Lung (tissue), 12 donors: Measurements from ENCODE around the gene PRR5. TPM values are rescaled to one million over a fixed set of nuclear protein-coding genes. Genes with fewer than 3 reads are reported as not detected.

Source experiments
- ATAC-seq: fragments of 200-7000 bp; cut with Tn5 transposase; one replicate; pipeline ENCODE4 v1.9.1; 2020; ENCODE audit warnings: moderate number of reproducible peaks; ENCODE audit not compliant: insufficient read depth, low FRiP score
- DNase-seq, 3 donors: peaks; one replicate each; pipeline ENCODE4 v3.0.0-alpha.2; 2013 to 2017
- H3K27ac ChIP-seq, 2 donors: one replicate each; pipeline ENCODE4 v1.5.1; 2013; ENCODE audit warnings: mild to moderate bottlenecking in 2 of 2, moderate library complexity in 2 of 2, control low read depth in 1 of 2, inconsistent platforms in 1 of 2, low read depth in 1 of 2, low read length in 1 of 2
- H3K27me3 ChIP-seq, 3 donors: one replicate each; pipeline ENCODE4 v1.5.1; 2013; ENCODE audit warnings: low read length in 2 of 3; ENCODE audit not compliant: control insufficient read depth in 3 of 3, insufficient read depth in 3 of 3
- H3K36me3 ChIP-seq, 4 donors: one replicate each; pipeline ENCODE4 v1.5.1; 2013; ENCODE audit warnings: low read length in 4 of 4, mild to moderate bottlenecking in 1 of 4, moderate library complexity in 1 of 4; ENCODE audit not compliant: control insufficient read depth in 4 of 4, insufficient read depth in 4 of 4
- H3K4me1 ChIP-seq, 5 donors: one replicate each; pipeline ENCODE4 v1.5.1; 2013; ENCODE audit warnings: low read length in 5 of 5, mild to moderate bottlenecking in 2 of 5, moderate library complexity in 1 of 5; ENCODE audit not compliant: control insufficient read depth in 5 of 5, insufficient read depth in 5 of 5
- H3K4me3 ChIP-seq: one replicate; pipeline ENCODE4 v1.5.1; 2013; ENCODE audit warnings: mild to moderate bottlenecking, control low read depth, moderate library complexity
- H3K9ac ChIP-seq, 2 donors: one replicate each; pipeline ENCODE4 v1.5.1; 2013; ENCODE audit warnings: low read length in 2 of 2, control low read depth in 1 of 2; ENCODE audit not compliant: insufficient read depth in 1 of 2
- H3K9me3 ChIP-seq, 4 donors: one replicate each; pipeline ENCODE4 v1.5.1; 2013; ENCODE audit warnings: low read length in 3 of 4, mild to moderate bottlenecking in 1 of 4, moderate library complexity in 1 of 4; ENCODE audit not compliant: control insufficient read depth in 4 of 4, insufficient read depth in 3 of 4
- WGBS, 2 donors: extraction: QIAGEN DNeasy Blood & Tissue Kit; methylation state at CpG; one replicate each; pipeline ENCODE4 v1.1.7; 2013; 5-methylcytosine and 5-hydroxymethylcytosine counted together
- polyA plus RNA-seq, 2 donors: library from polyadenylated mRNA; stranded (reverse); fragments of 200-250 nt; gene quantifications; one replicate each; pipeline ENCODE4 v1.2.1, GENCODE V29; 2013
- total RNA-seq, 2 donors: library from RNA; depleted of rRNA in 1 of 2; stranded (reverse); fragments of >200 nt in 1 of 2; gene quantifications; one replicate each; pipeline ENCODE4 v1.2.1, GENCODE V29; 2014 to 2021
- TF ChIP-seq, protein P1 (sequence below): IDR thresholded peaks from 2 replicates; pipeline ENCODE4 v1.5.1; 2012; ENCODE audit warnings: mild to moderate bottlenecking; ENCODE audit errors: control extremely low read depth, extremely low read depth
- donor health status: control.
- donor health status: control.
- donor health status: Bipolar disorder and iron deficiency.
- donor health status: healthy.
- donor health status: DM: yes; HTN: yes; CAD: no.

The PRR5 gene
- total and polyA plus RNA-seq, 4 donors: 9.1 to 17.3 (median 11.1) TPM

DNA sequence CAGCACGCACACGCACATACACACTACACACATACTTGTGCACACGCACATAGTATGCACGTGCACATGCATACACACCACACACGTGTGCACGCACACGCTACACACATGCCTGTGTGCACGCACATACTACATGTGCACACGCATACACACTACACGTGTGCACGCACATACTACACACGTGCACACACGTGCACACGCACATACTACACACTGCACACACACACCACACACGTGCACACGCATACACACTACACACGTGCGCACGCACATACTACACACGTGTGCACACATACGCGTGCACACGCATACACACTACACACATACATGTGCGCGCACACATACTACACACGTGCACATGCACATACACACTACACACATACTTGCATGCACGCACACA, 30.7 kb downstream of the PRR5 start:
- H3K4me3 ChIP-seq: no peak overlapping the region
- DNase-seq: no peak
- 92 to 94% methylated on average over 27 of the region's 27 CpGs for WGBS, 2 donors

DNA sequence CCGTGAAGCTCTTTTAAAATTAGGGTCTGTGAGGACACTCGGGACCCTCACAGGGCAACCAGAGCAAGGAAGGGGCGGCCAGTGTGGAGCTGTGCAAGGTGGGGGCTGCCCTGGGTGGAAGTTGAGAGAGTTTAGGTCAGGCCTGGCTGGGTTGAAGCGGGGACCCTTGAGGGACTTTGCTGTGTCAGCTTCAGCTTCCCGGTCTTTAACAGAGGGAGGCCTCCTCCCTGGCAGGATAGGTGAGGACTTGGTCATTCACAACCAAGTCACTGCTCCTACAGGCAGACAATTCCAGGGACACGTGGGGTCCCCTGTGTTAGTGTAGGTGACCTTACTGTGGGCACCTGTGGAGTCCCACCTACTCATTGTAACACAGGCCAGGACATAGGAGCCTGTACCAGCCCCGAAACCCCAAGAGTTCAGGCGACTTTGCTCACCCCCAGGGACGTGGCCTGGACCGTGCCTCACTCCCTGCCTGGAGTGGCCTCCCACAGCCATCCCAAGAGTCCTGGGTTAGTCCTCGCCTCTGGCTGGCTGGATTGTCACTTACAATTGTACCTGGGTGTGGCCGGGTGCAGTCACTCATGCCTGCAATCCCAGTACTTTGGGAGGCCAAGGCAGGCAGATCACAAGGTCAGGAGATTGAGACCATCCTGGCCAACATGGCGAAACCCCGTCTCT, 31.6 kb downstream of the PRR5 start:
- no peak for DNase-seq
- WGBS, 2 donors: 88 to 91% methylated on average over 14 of the region's 14 CpGs

More for the DNA sequence above, 30.7 kb downstream of the PRR5 start:
- Histone ChIP-seq H3K27me3 (no peaks in the 10 kb centered on the region), H3K9ac (no peak overlapping the region), H3K27ac (no peak overlapping the region), H3K4me1 (peaks cover 0 to 45% (median 18%) of the 10 kb centered on the region in 5 donors), H3K9me3 (no peaks in the 10 kb centered on the region), H3K36me3 (peaks cover 0 to 7% (median 3%) of the 10 kb centered on the region in 4 donors)
- TF ChIP-seq, protein P1, sequence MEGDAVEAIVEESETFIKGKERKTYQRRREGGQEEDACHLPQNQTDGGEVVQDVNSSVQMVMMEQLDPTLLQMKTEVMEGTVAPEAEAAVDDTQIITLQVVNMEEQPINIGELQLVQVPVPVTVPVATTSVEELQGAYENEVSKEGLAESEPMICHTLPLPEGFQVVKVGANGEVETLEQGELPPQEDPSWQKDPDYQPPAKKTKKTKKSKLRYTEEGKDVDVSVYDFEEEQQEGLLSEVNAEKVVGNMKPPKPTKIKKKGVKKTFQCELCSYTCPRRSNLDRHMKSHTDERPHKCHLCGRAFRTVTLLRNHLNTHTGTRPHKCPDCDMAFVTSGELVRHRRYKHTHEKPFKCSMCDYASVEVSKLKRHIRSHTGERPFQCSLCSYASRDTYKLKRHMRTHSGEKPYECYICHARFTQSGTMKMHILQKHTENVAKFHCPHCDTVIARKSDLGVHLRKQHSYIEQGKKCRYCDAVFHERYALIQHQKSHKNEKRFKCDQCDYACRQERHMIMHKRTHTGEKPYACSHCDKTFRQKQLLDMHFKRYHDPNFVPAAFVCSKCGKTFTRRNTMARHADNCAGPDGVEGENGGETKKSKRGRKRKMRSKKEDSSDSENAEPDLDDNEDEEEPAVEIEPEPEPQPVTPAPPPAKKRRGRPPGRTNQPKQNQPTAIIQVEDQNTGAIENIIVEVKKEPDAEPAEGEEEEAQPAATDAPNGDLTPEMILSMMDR: no peak
- no peak for ATAC-seq

DNA sequence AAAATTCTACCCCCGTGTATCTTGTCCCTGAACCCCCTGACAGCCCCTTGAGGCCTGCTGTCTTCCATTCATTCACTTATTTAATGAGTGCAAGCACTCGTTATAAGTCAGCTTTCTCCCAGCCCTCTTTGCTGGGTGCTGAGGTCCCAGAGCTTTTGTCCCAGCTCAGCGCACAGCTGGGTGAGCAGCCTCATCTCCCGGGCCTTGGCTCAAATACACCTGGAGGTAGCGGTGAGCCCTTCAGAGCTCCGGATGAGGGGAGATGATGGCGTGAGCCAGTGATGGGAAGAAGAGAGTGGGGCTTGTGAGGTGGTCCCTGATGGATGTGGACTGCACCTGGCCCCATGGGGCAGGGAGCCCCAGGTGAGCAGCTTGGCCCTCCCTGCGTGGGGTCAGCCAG, 32.3 kb downstream of the PRR5 start:
- Histone ChIP-seq H3K27ac (no peak overlapping the region), H3K9me3 (no peaks in the 10 kb centered on the region), H3K9ac (no peak overlapping the region), H3K36me3 (peaks cover 0 to 7% (median 2%) of the 10 kb centered on the region in 4 donors), H3K4me1 (peaks cover 0 to 40% (median 14%) of the 10 kb centered on the region in 5 donors), H3K27me3 (peaks cover 0 to 3% (median 0%) of the 10 kb centered on the region in 3 donors), H3K4me3 (no peak overlapping the region)
- DNase-seq: no peak
- TF ChIP-seq, protein P1: no peak
- no peak for ATAC-seq
- 82 to 85% methylated on average over 8 of the region's 8 CpGs for WGBS, 2 donors

More for the DNA sequence above, 31.6 kb downstream of the PRR5 start:
- Histone ChIP-seq H3K4me1 (peaks cover 0 to 47% (median 16%) of the 10 kb centered on the region in 5 donors), H3K4me3 (no peak overlapping the region), H3K36me3 (peaks cover 0 to 7% (median 3%) of the 10 kb centered on the region in 4 donors), H3K27ac (no peak overlapping the region), H3K9ac (no peak overlapping the region), H3K9me3 (no peaks in the 10 kb centered on the region), H3K27me3 (peaks cover 0 to 3% (median 0%) of the 10 kb centered on the region in 3 donors)
- TF ChIP-seq, protein P1: no peak
- no peak for ATAC-seq
